Endothelial cell of umbilical vein (primary cell): ENCODE measurements around the gene SVEP1. TPM values are rescaled to one million over a fixed set of nuclear protein-coding genes. Genes with fewer than 3 reads are reported as not detected.

ENCODE experiments used
- BruUV-seq: library from RNA; stranded (reverse); fragments of 400-500 nt; replicated peaks from 2 replicates; lab custom pipeline; 2021; lab: Mats Ljungman, UMichigan
- CTCF ChIA-PET: fragments of 300-600, 350-600 bp; sonication (Branson Sonifier 250); formaldehyde crosslinking; loops from one replicate; lab custom pipeline; 2021; ENCODE audit warnings: antibody characterized with exemption, inconsistent platforms; lab: Charles Lee
- POLR2A ChIA-PET: fragments of 300-600, 350-600 bp; sonication (Branson Sonifier 250); formaldehyde crosslinking; loops from one replicate; lab custom pipeline; 2021; ENCODE audit warnings: antibody characterized with exemption, inconsistent platforms; lab: Charles Lee
- DNase-seq: peaks from one replicate; pipeline ENCODE4 v3.0.0-alpha.2; 2011; ENCODE audit warnings: low read depth, low spot score
- FAIRE-seq: peaks from 2 replicates; lab custom pipeline; 2011; peaks lifted over from hg19 to GRCh38; lab: Jason Lieb, UNC
- H2AFZ ChIP-seq: 2 replicates; pipeline ENCODE4 v1.6.0; 2012; ENCODE audit warnings: low read depth, low read length, control low read depth, inconsistent platforms
- H3K27ac ChIP-seq: 2 replicates; pipeline ENCODE4 v1.5.1; 2011; ENCODE audit warnings: low read depth, mild to moderate bottlenecking, control low read depth, low read length, moderate library complexity; ENCODE audit not compliant: insufficient read depth
- H3K27me3 ChIP-seq, 2 experiments: 2 replicates each; pipeline versions ENCODE4 v1.6.0 to v1.6.1; 2011; ENCODE audit warnings: low read length in 2 of 2, mixed read lengths in 1 of 2; ENCODE audit not compliant: control insufficient read depth in 2 of 2, insufficient read depth in 2 of 2
- H3K36me3 ChIP-seq, 2 experiments: 2 replicates in 1 of 2; 3 replicates in 1 of 2; pipeline ENCODE4 v1.5.1; 2011; ENCODE audit warnings: low read length in 2 of 2, mild to moderate bottlenecking in 1 of 2, moderate library complexity in 1 of 2; ENCODE audit not compliant: control insufficient read depth in 2 of 2, insufficient read depth in 2 of 2; ENCODE audit errors: extremely low read depth in 1 of 2
- H3K4me1 ChIP-seq: 3 replicates; pipeline ENCODE4 v1.5.1; 2011; ENCODE audit warnings: mild to moderate bottlenecking, low read length; ENCODE audit not compliant: control insufficient read depth, insufficient read depth; ENCODE audit errors: extremely low read depth
- H3K4me2 ChIP-seq: 2 replicates; pipeline ENCODE4 v1.6.1; 2011; ENCODE audit warnings: low read length, control low read depth, mixed read lengths; ENCODE audit not compliant: insufficient read depth
- H3K4me3 ChIP-seq, 3 experiments: fragments of 200-600 bp in 1 of 3; sonication (generic), shearing (Covaris generic) in 1 of 3; replicated peaks in 1 of 3; 2 replicates each; pipeline ENCODE4 v1.5.1; 2011 to 2016; ENCODE audit warnings: control low read depth in 3 of 3, low read length in 3 of 3, mild to moderate bottlenecking in 2 of 3, inconsistent platforms in 1 of 3, low read depth in 1 of 3, moderate library complexity in 1 of 3; ENCODE audit not compliant: insufficient read depth in 1 of 3
- H3K79me2 ChIP-seq: 2 replicates; pipeline ENCODE4 v1.6.0; 2012; ENCODE audit warnings: low read length, inconsistent platforms; ENCODE audit not compliant: control insufficient read depth, insufficient read depth
- H3K9ac ChIP-seq: replicated peaks from 2 replicates; pipeline ENCODE3; 2011; ENCODE audit warnings: low read length, control low read depth; ENCODE audit not compliant: insufficient read depth; ENCODE audit errors: extremely low read depth
- H3K9me1 ChIP-seq: replicated peaks from 3 replicates; pipeline ENCODE4 v1.6.0; 2011; ENCODE audit warnings: mild to moderate bottlenecking, low read length; ENCODE audit not compliant: control insufficient read depth, insufficient read depth; ENCODE audit errors: extremely low read depth
- H3K9me3 ChIP-seq: replicated peaks from 2 replicates; pipeline ENCODE4 v1.5.1; 2012; ENCODE audit warnings: low read length, inconsistent platforms; ENCODE audit not compliant: control insufficient read depth, insufficient read depth
- H4K20me1 ChIP-seq: replicated peaks from 2 replicates; pipeline ENCODE3; 2011; ENCODE audit warnings: mild to moderate bottlenecking, low read length; ENCODE audit not compliant: control insufficient read depth, insufficient read depth; ENCODE audit errors: extremely low read depth
- CTCF ChIP-seq, 2 donors: IDR thresholded peaks; 1 replicate in 1 of 2; 2 replicates in 1 of 2; pipeline ENCODE4 v1.5.1; 2011; ENCODE audit warnings: low read length in 2 of 2, mild to moderate bottlenecking in 2 of 2, moderate library complexity in 2 of 2, control low read depth in 1 of 2, inconsistent platforms in 1 of 2, low read depth in 1 of 2; ENCODE audit not compliant: insufficient read depth in 1 of 2; ENCODE audit errors: extremely low read depth in 1 of 2
- EZH2 ChIP-seq: IDR thresholded peaks from 2 replicates; pipeline ENCODE4 v1.6.1; 2012; ENCODE audit warnings: borderline replicate concordance, low read depth, mild to moderate bottlenecking, moderate library complexity, low read length, inconsistent platforms; ENCODE audit not compliant: severe bottlenecking
- FOS ChIP-seq: IDR thresholded peaks from 2 replicates; pipeline ENCODE4 v1.6.1; 2011; ENCODE audit warnings: mild to moderate bottlenecking, low read length, moderate library complexity, borderline replicate concordance; ENCODE audit not compliant: insufficient read depth
- GATA2 ChIP-seq: IDR thresholded peaks from 2 replicates; pipeline ENCODE4 v1.7.0; 2011; ENCODE audit warnings: low read depth, mild to moderate bottlenecking, moderate library complexity, mixed read lengths, low read length; ENCODE audit not compliant: insufficient read length, insufficient read depth
- JUN ChIP-seq: IDR thresholded peaks from 2 replicates; pipeline ENCODE4 v1.6.1; 2011; ENCODE audit warnings: borderline replicate concordance, low read depth; ENCODE audit not compliant: insufficient read length, insufficient read depth
- MAX ChIP-seq: IDR thresholded peaks from 2 replicates; pipeline ENCODE4 v1.6.1; 2011; ENCODE audit not compliant: insufficient read depth, insufficient read length
- MYC ChIP-seq: IDR thresholded peaks from one replicate; pipeline ENCODE4 v1.6.1; 2011; ENCODE audit warnings: mild to moderate bottlenecking, low read depth, low read length
- POLR2A ChIP-seq: IDR thresholded peaks from 2 replicates; pipeline ENCODE4 v1.6.1; 2012; ENCODE audit warnings: low read depth, mild to moderate bottlenecking, control low read depth, low read length
- POLR2AphosphoS5 ChIP-seq: IDR thresholded peaks from 2 replicates; pipeline ENCODE4 v1.6.1; 2012; ENCODE audit warnings: low read depth, mild to moderate bottlenecking, control low read depth, low read length, moderate library complexity; ENCODE audit not compliant: insufficient read depth
- dilution Hi-C: fragments of 300-500 bp; cut with MboI; formaldehyde crosslinking; loops from one replicate; pipeline ENCODE4 v1.15.0; 2019; ENCODE audit warnings: low sequenced_read_pairs; ENCODE audit not compliant: extremely low pct_ligation_motif_present
- intact Hi-C: fragments of 100-400 bp; cut with micrococcal nuclease; formaldehyde crosslinking; loops from one replicate; pipeline ENCODE4 v1.10.0; 2022
- polyA plus RNA-seq, 4 experiments: library from polyadenylated mRNA; depleted of rRNA in 3 of 4; stranded (reverse) in 3 of 4; unstranded in 1 of 4; fragments of >200 nt; gene quantifications; 2 replicates each; pipeline versions ENCODE4 v1.2.1 to v1.2.3, GENCODE V29; 2011 to 2012; ENCODE audit warnings: missing spikeins in 1 of 4
- total RNA-seq: library from RNA; stranded (reverse); gene quantifications from 2 replicates; pipeline ENCODE4 v1.2.3, GENCODE V29; 2021

SVEP1 gene
- total and polyA plus RNA-seq, 2 donors (not counting 3 experiments of a cell fraction or from before 2014, with no cell fraction given): 0.04 to 0.29 TPM

- dilution Hi-C loops: no loop called here
- POLR2A ChIA-PET: no interaction called here
- TF ChIP-seq POLR2A (no peak), CTCF (IDR thresholded peaks at IDR 0.05; ENCODE audit: extremely low read depth in 1 of 2, insufficient read depth in 1 of 2, low read depth in 1 of 2, low read length in 2 of 2) (no peak), GATA2 (no peak)
- FAIRE-seq (no peak), DNase-seq (no peak)
- BruUV-seq: no TSS peak
- Histone ChIP-seq H3K9ac (no peak overlapping the region), H3K36me3 (no peaks in the 10 kb centered on the region), H3K27me3 (no peaks in the 10 kb centered on the region), H3K79me2 (no peaks in the 10 kb centered on the region), H3K27ac (no peak overlapping the region), H3K9me3 (no peaks in the 10 kb centered on the region), H3K4me1 (no peaks in the 10 kb centered on the region), H3K4me2 (no peak overlapping the region), H2AFZ (no peak overlapping the region), H3K9me1 (no peaks in the 10 kb centered on the region), H4K20me1 (no peaks in the 10 kb centered on the region), H3K4me3 (no peak overlapping the region)
- intact Hi-C loops: no loop called here
- CTCF ChIA-PET: interaction anchor here (0.6 to 1.6 kb wide), 3 partner anchors 17 to 178 kb away, joined by 3 to 8 read pairs (median 3); no protein-coding TSS in a partner anchor
Measured at GRCh38 chr9:110444911-110445310, 134.6 kb downstream of the SVEP1 start.

GRCh38 chr9:110443866-110444220, 135.7 kb downstream of the SVEP1 start:
- no peaks in the 10 kb centered on the region for H4K20me1 ChIP-seq
- H3K4me1 ChIP-seq: no peaks in the 10 kb centered on the region
- ChIA-PET POLR2A (no interaction called here), CTCF (interaction anchor here (1.6 kb wide), 2 partner anchors 16 to 179 kb away, joined by 3 to 8 read pairs; no protein-coding TSS in a partner anchor)
- no peak overlapping the region for H3K4me2 ChIP-seq
- intact Hi-C loops (no loop called here), dilution Hi-C loops (no loop called here)
- FAIRE-seq (no peak), DNase-seq (no peak)
- H3K9me3 ChIP-seq: no peaks in the 10 kb centered on the region
- H3K9me1 ChIP-seq: no peaks in the 10 kb centered on the region
- no peak overlapping the region for H3K9ac ChIP-seq
- no peaks in the 10 kb centered on the region for H3K27me3 ChIP-seq
- no peak overlapping the region for H3K4me3 ChIP-seq
- no TSS peak for BruUV-seq
- H3K27ac ChIP-seq: no peak overlapping the region
- H3K36me3 ChIP-seq: no peaks in the 10 kb centered on the region
- TF ChIP-seq JUN: no peak
- no peak for TF ChIP-seq FOS
- TF ChIP-seq POLR2AphosphoS5: no peak
- no peak for TF ChIP-seq EZH2
- no peak for TF ChIP-seq POLR2A
- TF ChIP-seq GATA2: no peak
- no peak for TF ChIP-seq MAX
- TF ChIP-seq CTCF (IDR thresholded peaks at IDR 0.05; ENCODE audit: extremely low read depth in 1 of 2, insufficient read depth in 1 of 2, low read depth in 1 of 2, low read length in 2 of 2): no peak
- TF ChIP-seq MYC: no peak
- no peak overlapping the region for H2AFZ ChIP-seq
- no peaks in the 10 kb centered on the region for H3K79me2 ChIP-seq
